Osteocyte (in vitro differentiated cells): ENCODE results near the gene PYGM. TPM values are rescaled to one million over a fixed set of nuclear protein-coding genes. Genes with fewer than 3 reads are reported as not detected.

Experiments
- DNase-seq: peaks from one replicate; pipeline ENCODE4 v3.0.0; 2021; ENCODE audit warnings: mixed read lengths; ENCODE audit not compliant: unreplicated experiment; ENCODE audit errors: extremely low spot score
- H3K27ac Mint-ChIP-seq: one replicate; pipeline ENCODE4 v1.8.0; 2021; ENCODE audit warnings: mild to moderate bottlenecking, mixed read lengths; ENCODE audit not compliant: unreplicated experiment
- H3K27me3 Mint-ChIP-seq: one replicate; pipeline ENCODE4 v1.8.0; 2021; ENCODE audit warnings: mixed read lengths; ENCODE audit not compliant: unreplicated experiment
- H3K36me3 Mint-ChIP-seq: one replicate; pipeline ENCODE4 v1.8.0; 2021; ENCODE audit warnings: mixed read lengths; ENCODE audit not compliant: unreplicated experiment
- H3K4me1 Mint-ChIP-seq: one replicate; pipeline ENCODE4 v1.8.0; 2021; ENCODE audit warnings: mixed read lengths; ENCODE audit not compliant: unreplicated experiment
- H3K4me3 Mint-ChIP-seq: one replicate; pipeline ENCODE4 v1.8.0; 2021; ENCODE audit warnings: mild to moderate bottlenecking, moderate library complexity, mixed read lengths; ENCODE audit not compliant: unreplicated experiment
- H3K9me3 Mint-ChIP-seq: one replicate; pipeline ENCODE4 v1.8.0; 2021; ENCODE audit warnings: mixed read lengths; ENCODE audit not compliant: unreplicated experiment
- CTCF ChIP-seq: fragments of 200-600 bp; sonication (generic); IDR thresholded peaks from 2 replicates; pipeline ENCODE4 v1.5.0; 2021; ENCODE audit warnings: antibody characterized with exemption, mild to moderate bottlenecking, moderate library complexity
- total RNA-seq: library from RNA; stranded (reverse); gene quantifications from 2 replicates; pipeline ENCODE4 v1.2.1, GENCODE V29; 2021

The PYGM gene
- total RNA-seq, 1 donor from 2014 or later = 0.73 TPM

GRCh38 chr11:64723117-64723906 is 36.5 kb downstream of the PYGM start, which contains the start of gene NRXN2:
Gene NRXN2 (minus strand): TSS chr11:64723197. CDS start chr11:64713699, 9,498 bp downstream.
- DNase-seq = peak; percentile 94
- Mint-ChIP-seq H3K27me3 (peaks cover 38% of the 10 kb centered on the region), H3K4me3 (peak within 1 kb of the TSS; percentile 66), H3K4me1 (peaks cover 4% of the 10 kb centered on the region), H3K27ac (no peak within 1 kb of the TSS), H3K9me3 (no peaks in the 10 kb centered on the region), H3K36me3 (no peaks in the 10 kb centered on the region)
- no peak for TF ChIP-seq CTCF

- Mint-ChIP-seq H3K4me1 (peaks cover 1% of the 10 kb centered on the region), H3K4me3 (no peak overlapping the region), H3K9me3 (no peaks in the 10 kb centered on the region), H3K27ac (no peak overlapping the region), H3K36me3 (no peaks in the 10 kb centered on the region), H3K27me3 (peaks cover 47% of the 10 kb centered on the region)
- no peak for DNase-seq
- no peak for TF ChIP-seq CTCF
Observed at GRCh38 chr11:64722141-64723065, 37.4 kb downstream of the PYGM start.

- H3K4me1 Mint-ChIP-seq = peaks cover 2% of the 10 kb centered on the region
- no peaks in the 10 kb centered on the region for H3K36me3 Mint-ChIP-seq
- no peaks in the 10 kb centered on the region for H3K9me3 Mint-ChIP-seq
- H3K27me3 Mint-ChIP-seq = peaks cover 58% of the 10 kb centered on the region
- no peak for TF ChIP-seq CTCF
- H3K27ac Mint-ChIP-seq = no peak overlapping the region
- no peak overlapping the region for H3K4me3 Mint-ChIP-seq
- no peak for DNase-seq
Observed at GRCh38 chr11:64721359-64721699, 38.4 kb downstream of the PYGM start.

GRCh38 chr11:64720640-64721358 is 39.0 kb downstream of the PYGM start:
- no peak for DNase-seq
- peaks cover 2% of the 10 kb centered on the region for H3K4me1 Mint-ChIP-seq
- H3K27me3 Mint-ChIP-seq = peaks cover 63% of the 10 kb centered on the region
- no peaks in the 10 kb centered on the region for H3K36me3 Mint-ChIP-seq
- no peak for TF ChIP-seq CTCF
- no peak overlapping the region for H3K4me3 Mint-ChIP-seq
- no peaks in the 10 kb centered on the region for H3K9me3 Mint-ChIP-seq
- H3K27ac Mint-ChIP-seq = no peak overlapping the region
